Measurements from ENCODE around the gene MCF2L.

DNA sequence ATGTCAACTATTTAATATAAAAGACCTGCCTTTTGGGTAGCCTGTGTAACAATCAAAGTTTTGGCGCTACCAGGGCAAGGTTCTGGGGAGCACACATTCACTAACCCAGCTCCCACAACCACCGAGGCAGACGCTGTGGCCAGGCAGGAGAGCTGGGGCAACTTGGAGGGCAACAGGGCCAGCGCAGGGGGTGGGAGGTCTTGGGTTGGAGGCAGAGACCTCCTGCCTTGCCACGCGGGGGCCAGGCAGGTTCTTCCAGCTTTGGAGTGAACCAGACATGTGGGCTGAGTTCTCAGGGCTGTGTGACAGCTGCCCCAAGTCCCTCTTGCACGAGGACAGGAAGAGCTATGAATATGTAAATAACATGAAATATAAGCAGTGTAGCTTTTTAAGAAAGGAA, 30.3 kb upstream of the MCF2L start:
- TF ChIP-seq, protein P1, sequence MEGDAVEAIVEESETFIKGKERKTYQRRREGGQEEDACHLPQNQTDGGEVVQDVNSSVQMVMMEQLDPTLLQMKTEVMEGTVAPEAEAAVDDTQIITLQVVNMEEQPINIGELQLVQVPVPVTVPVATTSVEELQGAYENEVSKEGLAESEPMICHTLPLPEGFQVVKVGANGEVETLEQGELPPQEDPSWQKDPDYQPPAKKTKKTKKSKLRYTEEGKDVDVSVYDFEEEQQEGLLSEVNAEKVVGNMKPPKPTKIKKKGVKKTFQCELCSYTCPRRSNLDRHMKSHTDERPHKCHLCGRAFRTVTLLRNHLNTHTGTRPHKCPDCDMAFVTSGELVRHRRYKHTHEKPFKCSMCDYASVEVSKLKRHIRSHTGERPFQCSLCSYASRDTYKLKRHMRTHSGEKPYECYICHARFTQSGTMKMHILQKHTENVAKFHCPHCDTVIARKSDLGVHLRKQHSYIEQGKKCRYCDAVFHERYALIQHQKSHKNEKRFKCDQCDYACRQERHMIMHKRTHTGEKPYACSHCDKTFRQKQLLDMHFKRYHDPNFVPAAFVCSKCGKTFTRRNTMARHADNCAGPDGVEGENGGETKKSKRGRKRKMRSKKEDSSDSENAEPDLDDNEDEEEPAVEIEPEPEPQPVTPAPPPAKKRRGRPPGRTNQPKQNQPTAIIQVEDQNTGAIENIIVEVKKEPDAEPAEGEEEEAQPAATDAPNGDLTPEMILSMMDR (optimal IDR thresholded peaks at IDR 0.05 in 1 of 3, IDR thresholded peaks at IDR 0.05 in 1 of 3, conservative IDR thresholded peaks at IDR 0.05 in 1 of 3; ENCODE audit: extremely low read depth in 1 of 3, insufficient read depth in 2 of 3, low read length in 3 of 3): no peak
- TF ChIP-seq EZH2 (IDR thresholded peaks at IDR 0.05; ENCODE audit: low read length): no peak

Measured in keratinocyte (primary cell).